AG10803 (cell line): Measurements from ENCODE around the gene SEZ6.

ENCODE experiments used
- DNase-seq: peaks from one replicate; pipeline ENCODE4 v3.0.0; 2010; ENCODE audit warnings: low read depth
- H3K4me3 ChIP-seq: 2 replicates; pipeline ENCODE4 v1.5.1; 2011; ENCODE audit warnings: mild to moderate bottlenecking, low read length, control low read depth
- TF ChIP-seq, protein P1 (sequence below): conservative IDR thresholded peaks from 2 replicates; pipeline ENCODE4 v1.5.1; 2011; ENCODE audit warnings: mild to moderate bottlenecking, low read length, control low read depth, inconsistent platforms

The SEZ6 gene

DNA sequence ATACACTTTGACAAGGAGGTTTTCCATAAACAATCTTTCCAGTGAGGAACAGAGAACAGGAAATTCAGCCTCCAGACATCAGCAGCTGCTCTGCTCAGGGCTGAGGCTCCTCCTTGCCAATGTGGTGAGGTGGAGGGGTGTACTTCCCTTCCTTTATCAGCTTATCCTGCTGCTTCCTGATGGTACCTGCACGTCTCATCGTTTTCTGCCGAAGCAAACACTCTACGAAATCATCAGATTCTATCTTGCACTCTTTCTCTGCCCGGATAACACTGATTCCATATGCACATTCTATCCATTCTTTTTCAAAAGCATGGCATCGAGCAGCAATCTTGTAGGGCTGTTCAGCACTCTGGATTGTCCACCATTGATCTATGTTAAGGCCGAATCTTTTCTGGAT is 15.4 kb upstream of the SEZ6 start:
- DNase-seq, result no peak
- no peak overlapping the region for H3K4me3 ChIP-seq
- TF ChIP-seq, protein P1, sequence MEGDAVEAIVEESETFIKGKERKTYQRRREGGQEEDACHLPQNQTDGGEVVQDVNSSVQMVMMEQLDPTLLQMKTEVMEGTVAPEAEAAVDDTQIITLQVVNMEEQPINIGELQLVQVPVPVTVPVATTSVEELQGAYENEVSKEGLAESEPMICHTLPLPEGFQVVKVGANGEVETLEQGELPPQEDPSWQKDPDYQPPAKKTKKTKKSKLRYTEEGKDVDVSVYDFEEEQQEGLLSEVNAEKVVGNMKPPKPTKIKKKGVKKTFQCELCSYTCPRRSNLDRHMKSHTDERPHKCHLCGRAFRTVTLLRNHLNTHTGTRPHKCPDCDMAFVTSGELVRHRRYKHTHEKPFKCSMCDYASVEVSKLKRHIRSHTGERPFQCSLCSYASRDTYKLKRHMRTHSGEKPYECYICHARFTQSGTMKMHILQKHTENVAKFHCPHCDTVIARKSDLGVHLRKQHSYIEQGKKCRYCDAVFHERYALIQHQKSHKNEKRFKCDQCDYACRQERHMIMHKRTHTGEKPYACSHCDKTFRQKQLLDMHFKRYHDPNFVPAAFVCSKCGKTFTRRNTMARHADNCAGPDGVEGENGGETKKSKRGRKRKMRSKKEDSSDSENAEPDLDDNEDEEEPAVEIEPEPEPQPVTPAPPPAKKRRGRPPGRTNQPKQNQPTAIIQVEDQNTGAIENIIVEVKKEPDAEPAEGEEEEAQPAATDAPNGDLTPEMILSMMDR, result no peak

DNA sequence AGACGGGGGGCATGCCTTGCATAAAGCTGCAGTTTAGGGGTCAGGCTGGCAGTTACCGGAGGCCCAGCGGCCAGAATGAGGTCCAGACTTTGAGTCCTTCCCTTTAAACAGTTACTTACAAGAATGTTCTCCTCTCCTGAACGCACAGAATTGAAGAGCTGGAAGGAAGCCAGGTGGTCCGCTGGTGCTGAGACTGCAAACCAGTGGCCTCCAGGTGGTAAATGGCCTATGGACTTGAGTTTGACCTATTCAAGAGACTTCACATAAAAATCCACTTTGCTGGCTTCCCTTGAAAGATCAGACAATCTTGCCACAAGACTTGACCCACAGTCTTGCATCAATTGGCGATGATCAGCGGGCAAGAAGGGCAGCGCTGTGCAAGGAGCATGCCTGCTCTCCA is 14.7 kb upstream of the SEZ6 start:
- DNase-seq, result no peak
- H3K4me3 ChIP-seq, result no peak overlapping the region
- TF ChIP-seq, protein P1, result no peak

DNA sequence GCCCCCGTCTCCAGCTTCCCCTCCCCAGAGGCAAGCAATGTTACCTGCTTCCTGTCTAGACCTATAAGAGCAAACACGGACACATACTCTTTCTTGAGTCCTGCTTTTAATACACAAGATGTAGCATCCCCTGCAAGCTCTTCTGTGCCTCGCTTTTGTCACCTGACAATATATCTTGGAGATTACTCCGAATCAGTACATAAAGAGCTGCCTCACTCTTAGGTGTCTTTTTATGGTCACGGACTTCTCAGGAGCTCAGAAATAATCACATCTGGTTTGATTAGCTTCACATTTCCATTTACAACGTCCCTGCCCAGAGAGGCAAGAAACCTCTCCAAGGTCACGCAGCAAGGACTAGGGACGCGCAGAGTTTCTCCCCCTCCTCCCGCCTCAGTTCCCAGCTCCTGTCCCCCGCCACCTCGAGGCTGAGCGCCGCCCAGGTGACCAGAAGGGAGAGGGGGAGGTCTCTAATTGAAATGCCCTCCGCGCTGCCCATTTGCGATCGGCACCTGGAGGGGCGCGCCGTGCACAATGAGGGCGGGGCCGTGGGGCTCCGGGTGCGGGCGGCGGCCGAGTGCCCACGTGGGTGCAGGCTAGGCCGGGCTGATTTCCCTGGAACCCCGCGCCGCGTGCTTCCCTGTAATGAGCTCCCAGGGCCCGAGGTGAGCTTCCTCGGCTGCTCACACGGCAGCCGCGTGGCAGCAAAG is 13.8 kb upstream of the SEZ6 start:
- H3K4me3 ChIP-seq, result no peak overlapping the region
- TF ChIP-seq, protein P1, result no peak
- no peak for DNase-seq

DNA sequence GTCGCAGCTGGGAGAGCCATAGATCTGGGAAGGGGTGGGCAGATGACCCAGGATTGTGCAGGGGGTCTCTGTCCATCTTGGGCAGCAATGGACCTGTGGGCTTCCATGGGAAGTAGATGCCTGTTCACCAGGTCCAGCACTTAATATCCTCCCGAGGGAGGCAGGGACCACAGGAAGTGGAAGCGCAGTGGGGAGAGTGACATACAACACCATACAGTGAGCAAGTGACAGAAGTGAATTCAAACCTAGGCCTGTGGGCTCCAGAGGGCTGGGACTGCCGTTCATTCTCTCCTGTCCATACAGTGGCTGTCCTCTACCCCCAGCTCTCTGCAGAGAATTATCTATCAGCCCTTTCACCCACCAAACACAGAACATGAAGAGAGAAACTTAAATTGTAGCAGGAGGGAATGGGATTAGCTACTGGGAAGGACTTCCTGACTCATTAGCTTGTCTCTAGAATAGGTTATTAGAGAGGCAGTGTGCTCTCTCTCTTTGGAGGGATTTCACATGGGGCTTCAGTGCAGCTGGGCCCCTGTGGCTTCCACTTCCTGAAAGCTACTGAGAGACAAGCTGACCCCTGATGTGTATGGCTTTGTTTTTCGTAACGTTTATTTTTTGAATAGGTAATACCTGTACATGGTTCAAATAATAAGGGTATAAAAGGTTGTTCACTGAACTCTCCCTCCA is 13.1 kb upstream of the SEZ6 start:
- no peak for DNase-seq
- no peak overlapping the region for H3K4me3 ChIP-seq
- TF ChIP-seq, protein P1, result no peak

DNA sequence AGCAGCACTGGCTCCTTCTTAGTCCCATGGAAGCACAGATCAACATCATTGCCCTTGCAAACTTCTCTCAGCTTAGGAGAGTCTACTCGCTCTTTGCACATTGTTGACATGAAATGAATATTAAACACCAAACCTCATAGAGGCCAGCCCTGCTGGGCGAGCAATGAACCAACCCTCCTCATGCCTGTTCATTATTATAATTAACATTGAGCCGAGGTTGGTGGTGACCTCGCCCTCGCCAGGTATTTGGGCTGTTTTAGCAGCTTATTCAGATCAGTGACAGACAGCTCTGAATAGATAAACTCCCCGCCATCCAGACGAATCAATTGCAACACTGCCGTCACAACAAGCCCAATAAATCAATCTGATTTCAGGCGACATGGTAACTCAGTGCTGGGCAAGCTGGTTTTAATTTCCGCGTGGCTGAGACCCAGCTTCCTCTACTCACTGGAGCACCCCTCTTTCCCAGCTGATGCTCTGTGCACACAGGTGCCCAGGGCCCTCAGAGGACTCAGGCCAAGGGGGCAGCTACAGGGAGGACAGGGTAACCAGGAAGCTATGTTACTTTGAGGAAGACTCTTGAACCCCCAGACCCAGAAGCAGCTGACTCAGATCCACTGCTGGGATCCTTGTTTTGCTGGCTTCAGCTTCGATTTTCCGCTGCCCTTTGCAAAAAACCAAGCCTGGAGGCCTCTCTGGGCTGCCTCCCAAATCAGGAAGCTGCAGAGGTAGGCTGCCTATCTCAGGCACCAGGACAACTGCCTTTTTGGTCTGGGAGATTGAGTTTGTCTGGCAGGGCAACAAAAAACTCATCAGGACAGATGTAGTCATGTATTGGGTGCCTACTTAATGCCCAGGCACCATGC is 10.7 kb upstream of the SEZ6 start:
- TF ChIP-seq, protein P1, result no peak
- DNase-seq, result no peak
- H3K4me3 ChIP-seq, result no peak overlapping the region

DNA sequence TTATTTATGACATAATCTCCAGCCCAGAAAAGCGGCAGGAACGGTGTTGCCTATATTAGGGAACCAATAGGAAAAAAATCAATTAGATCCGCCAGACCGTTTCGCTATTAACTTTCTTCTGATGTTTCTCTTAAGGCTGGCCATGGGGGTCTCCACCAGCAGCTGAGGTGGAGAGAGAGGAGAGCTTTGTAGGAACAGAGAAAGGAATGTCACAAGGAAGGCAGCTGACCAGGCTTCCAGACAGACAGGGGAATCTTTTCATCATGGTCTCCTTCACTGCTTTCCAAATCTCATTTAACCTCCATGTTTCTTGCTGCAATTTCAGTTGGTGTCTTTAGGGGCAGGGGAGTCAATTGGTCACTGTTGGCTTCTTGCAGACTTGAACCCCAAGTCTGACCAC is 8.9 kb upstream of the SEZ6 start:
- no peak overlapping the region for H3K4me3 ChIP-seq
- DNase-seq, result no peak
- TF ChIP-seq, protein P1, result no peak
